ENCODE data around the gene PPIG.
"Not testable (repeated sequence)": the region's sequence is repeated elsewhere in the genome, so short reads cannot be mapped to it uniquely, and the experiment has no call there.

The PPIG gene

DNA sequence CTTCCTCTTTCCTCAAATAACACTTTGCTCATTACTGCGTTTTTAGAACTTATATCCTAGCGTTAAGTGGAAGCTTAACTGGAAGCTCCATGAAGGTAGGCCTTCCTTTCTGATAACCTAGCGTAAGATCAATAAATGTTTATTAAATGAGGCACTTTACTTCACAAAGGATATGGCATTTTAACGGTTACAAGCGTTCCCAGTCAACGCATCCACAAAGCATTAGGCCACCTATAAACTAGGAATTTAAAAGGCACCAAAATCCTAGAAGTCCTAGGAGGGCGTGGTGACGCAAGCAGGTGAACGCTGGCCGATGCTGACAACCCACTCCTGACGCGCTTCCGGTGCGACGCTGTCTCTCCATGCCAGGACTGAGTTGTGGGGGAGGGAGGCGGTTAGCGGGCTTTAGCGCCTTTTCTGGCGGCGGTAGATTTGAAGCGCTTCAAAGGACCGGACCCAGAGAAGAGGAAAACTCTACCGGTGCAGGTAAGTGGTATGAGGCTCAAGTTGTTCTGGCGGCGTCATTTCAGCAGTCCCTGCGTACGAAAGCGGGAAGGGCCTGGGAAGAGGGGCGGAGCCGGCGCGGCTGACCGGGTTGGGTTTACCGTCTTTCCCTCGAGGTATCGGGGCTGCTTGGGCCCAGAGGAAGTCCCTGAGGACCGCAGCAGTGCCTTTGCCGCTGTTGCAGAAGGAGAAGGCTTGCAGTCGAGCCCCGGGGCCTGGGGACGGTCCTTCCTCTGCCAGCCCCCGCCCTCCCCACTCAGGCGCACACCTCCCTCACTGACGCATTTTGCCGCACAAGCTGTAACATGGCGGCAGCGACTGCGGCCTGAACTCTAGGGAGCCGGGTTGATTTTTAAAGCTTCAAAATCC, at the start of gene PPIG:
Gene PPIG, plus strand, starts transcription at position 347 of the 873 bp plus-strand sequence. CDS start 19,691 bp downstream, outside the sequence.
- peak; percentile 83 for DNase-seq

DNA sequence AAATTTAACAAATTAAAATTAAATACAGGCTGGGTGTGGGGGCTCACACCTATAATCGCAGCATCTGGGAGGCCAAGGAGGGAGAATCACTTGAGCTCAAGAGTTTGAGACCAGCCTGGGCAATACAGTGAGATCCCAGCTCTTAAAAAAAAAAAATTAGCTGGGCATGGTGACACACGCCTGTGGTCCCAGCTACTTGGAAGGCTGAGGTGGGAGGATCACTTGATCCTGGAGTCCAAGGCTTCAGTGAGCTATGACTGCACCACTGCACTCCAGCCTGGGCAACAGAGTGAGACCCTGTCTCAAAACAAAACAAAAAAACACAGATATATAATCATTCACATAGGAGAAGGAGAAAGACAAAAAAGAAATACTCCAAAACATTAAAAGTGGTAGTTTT, 44.7 kb upstream of the PPIG start:
- not testable (repeated sequence) for DNase-seq

DNA sequence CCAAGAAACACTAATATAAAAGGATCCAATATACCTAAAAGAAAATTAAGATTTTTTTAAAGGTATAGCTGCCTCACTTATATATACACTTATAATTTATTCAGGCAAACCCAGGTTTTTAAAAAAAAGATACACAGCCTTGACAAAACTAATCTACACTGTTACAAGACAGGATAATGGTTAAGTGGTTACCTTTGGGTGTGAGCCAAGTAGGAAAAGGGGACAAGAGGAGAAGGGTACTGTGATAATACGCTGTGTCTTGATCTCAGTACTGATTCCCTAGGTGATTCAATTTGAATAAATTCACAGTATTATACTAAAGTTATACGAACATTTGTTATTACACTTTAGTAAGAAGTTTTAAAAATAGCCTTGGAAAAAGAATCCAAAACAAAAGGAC, 44.0 kb upstream of the PPIG start:
- no peak for DNase-seq

DNA sequence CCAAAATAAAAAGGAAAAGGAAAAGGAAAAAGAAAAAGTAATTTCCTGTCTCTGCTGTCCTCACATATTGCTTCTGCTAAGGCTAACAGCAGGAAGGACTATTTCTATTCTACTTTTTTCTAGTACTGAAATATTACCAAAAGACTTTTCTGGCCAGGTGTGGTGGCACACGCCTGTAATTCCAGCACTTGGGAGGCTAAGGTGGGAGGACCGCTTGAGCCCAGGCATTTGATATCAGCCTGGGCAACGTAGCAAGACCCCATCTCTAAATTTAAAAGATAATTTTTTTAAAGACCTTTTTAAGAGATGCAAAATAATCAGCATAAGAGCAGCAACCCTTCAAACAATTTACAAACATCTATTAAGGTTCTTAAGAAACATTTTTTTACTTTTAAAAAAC, 41.7 kb upstream of the PPIG start:
- DNase-seq, result no peak

DNA sequence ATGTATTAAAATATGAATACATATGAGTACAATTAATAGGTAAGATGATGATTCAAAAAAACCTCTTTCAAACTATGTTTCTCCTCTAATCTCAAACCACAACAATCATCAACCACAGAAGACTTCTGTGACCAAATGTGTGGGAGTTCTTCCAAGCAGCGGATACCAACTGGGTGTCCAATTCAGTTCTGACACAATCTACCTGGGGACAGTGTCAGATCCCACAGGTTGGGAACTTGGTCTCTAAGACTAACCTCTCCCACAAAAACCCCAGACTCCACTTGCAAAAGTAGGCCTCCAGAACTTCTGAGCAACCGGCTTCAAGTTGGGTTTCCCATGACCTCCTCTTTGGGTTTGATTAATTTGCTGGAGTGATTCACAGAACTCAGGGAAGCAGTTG, 37.4 kb upstream of the PPIG start:
- no peak for DNase-seq

DNA sequence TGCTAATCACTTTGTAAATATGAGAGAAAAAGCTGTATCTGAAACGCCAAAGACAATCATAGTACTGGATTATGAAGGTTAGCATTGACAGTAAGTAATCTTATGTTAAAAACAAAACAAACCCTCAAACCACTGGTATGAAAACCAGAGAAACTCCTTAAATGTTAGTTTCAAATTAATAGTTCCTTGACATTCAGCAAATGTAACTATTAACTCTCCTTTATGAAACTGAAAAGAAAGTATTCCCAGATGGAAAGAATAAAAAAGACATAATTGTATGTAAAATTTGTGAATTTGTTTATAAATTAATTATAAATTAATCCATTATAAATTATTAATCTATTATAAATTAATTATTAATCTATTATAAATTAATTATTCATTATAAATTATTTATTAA, 22.8 kb upstream of the PPIG start:
- no peak for DNase-seq

DNA sequence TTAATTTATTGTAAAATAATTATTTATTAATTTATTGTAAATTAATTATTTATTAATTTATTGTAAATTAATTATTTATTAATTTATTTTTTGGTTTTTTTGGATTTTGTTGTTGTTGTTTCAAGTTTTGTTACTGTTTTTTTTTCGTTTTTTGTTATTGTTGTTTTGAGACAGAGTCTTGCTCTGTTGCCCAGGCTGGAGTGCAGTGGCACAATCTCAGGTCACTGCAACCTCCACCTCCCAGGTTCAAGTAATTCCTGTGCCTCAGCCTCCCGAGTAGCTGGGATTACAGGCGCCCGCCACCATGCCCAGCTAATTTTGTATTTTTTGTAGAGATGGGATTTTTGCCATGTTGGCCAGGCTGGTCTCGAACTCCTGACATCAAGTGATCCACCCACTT, 22.1 kb upstream of the PPIG start:
- not testable (repeated sequence) for DNase-seq

DNA sequence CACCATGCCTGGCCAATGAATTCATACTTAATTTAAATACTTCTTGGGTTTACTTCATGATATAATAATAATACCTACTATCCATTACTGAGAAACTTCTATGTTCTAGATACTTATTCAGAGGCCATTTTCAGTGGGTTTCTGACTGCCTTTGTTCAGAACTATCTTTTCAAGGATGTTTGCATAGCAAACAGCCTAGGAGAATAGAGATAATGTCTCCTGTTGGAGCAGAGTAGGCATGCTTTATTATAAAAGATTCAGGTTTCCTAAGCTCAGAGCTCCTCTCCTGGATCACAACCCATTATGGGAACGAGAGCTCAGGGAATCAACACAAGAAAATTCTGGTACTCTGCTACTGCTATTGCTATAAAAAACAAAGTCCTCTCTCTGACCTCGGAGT, 21.6 kb upstream of the PPIG start:
- no peak for DNase-seq

DNA sequence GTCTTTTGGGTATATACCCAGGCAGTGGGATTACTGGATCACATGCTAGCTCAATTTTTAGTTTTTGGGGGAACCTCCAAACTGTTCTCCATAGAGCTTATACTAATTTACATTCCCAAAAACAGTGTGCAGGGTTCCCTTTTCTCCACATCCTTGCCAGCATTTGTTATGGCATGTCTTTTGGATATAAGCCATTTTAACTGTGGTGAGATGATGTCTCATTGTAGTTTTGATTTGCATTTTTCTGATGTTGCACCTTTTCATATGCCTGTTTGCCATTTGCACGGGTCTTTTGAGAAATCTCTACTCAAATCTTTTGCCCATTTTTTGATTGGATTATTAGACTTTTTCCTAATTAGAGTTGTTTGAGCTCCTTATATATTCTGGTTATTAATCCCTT, 18.5 kb upstream of the PPIG start:
- DNase-seq, result no peak

DNA sequence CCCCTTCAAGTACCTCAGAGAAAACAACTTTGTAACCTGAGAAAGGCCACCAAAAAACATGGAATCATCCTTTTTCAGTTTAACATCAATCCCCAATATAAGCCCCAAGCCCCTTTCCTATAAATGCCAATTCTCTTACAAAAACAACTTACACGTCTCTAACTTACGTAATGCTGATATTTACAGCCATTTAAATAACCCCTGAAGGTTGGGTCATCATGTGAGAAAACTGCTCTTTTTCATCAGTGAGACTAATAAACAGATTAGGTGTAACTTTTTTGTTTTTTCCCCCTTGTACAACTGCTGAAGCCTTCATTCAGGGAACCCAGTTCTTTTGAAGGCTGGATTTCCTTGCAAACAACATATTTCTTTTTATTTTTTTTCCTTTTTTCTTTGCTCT, 14.2 kb upstream of the PPIG start:
- DNase-seq, result no peak

DNA sequence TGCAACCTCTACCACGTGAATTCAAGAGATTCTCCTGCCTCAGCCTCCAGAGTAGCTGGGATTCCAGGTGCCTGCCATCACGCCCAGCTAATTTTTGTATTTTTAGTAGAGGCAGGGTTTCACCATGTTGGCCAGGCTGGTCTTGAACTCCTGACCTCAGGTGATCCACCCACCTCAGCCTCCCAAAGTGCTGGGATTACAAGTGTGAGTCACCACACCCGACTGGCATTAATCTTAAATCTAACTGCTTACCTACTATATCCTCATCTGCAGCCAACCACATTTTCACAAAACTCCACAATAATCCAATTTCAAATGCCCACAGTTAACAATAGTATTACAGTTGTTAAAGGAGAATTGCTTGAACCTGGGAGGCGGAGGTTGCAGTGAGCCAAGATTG, 13.4 kb upstream of the PPIG start:
- DNase-seq, result not testable (repeated sequence)

DNA sequence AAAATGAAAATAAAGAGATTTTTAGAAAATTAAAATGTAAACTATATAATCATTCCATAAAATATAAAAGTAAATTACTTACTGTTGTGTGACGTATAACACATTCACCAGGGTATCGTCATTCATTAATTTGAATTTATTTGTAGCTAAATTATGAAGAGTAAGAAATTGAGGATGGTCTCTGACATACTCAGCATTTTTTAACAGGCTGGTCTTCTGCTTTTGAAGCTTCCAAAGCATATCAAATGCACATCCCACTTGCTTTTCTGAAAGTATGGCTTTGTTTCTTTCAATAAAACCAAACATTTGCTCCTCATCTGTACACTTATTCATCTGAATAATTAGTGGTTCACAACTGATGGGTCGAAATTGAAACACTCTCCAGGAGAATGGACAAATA, 12.6 kb upstream of the PPIG start:
- no peak for DNase-seq

DNA sequence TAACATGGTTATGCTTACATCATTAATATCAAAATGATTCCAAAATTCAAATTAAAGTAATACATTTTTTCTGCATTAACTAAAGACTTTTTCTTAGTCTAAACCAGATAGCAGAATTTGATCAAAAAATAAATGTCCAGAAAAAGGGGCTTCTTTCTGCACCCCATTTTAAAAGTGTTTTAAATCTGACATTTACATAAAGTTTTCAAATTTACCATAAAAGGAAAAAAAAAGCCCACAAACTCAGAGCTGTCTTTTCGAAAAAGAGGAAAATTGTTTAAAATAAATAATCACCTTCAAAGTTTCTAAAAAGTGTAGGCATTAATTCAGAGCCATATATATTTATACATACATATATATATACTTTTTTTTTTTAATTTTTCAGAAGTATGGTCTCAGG, 12.0 kb upstream of the PPIG start:
- no peak for DNase-seq

DNA sequence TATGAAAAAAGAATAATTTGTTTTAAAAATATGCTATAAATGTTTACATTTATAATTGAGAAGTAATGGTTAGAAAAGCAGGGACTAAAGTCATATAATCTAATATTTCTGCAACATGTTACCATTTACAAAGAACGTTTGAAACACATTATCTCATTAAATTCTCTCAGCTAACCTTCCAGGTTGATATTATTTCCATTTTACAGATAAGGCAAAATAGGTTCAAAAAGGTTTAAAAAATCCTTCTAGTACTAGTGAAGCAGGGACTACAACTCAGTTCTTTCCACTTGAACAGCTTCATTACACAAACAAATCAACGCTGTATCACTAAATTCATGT, 11.4 kb upstream of the PPIG start:
- DNase-seq, result no peak

DNA sequence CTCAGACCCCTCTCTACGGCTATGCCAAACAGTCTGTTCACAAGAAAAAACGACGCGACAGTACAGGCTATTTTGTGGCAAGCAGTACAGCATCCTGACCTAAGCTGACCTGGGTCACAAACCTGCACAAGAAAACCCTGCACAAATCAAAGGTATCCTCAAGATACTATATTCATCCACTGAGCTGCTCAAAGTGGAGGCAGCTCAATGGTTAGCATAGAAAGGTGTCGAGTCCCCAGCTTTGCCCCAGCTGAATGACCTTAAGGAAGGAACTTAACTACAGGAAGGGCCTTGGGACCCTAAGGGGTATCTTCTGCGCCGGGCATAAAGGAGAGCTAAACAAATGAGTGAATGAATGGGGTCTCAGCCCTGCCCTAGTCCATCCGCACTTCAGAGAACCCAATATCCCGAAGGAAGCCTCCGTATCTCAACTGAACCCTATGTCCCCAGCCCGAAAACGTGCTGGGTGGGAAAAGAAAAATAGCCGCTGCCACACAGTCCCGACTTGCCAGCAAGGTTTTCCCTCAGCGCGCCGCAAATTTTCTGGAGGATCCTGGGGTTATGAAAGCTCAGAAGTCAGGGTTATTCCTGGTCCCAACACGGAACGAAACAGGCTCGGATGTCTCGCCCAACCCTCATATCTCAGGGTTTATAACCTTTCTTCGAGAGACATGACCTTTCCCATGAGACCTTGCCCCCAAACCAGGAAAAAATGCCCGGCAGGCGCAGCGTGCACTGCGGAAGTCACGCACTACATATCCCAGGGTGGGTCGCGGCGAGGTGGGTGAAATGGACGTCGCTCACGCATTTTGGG, 10.8 kb upstream of the PPIG start, which contains the start of gene FASTKD1:
Gene FASTKD1, minus strand, starts transcription at position 706 of the 814 bp plus-strand sequence. CDS start 1,836 bp downstream, outside the sequence.
- peak; percentile 91 for DNase-seq

DNA sequence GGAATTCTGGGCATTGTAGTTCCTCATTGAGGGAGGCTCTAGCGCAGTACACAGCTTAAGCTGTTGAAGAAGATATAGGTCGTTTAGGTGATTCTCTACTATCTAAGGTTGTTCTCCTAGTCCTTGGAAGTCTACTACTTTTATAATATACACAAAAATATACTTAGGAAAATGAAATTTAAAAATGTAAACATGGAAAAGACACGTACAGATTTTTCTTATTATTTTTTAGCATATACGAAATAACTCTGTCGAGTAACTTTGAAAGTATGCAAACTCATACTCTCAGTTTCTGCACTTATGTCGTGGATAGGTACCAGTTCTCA, 10.2 kb upstream of the PPIG start:
- no peak for DNase-seq

DNA sequence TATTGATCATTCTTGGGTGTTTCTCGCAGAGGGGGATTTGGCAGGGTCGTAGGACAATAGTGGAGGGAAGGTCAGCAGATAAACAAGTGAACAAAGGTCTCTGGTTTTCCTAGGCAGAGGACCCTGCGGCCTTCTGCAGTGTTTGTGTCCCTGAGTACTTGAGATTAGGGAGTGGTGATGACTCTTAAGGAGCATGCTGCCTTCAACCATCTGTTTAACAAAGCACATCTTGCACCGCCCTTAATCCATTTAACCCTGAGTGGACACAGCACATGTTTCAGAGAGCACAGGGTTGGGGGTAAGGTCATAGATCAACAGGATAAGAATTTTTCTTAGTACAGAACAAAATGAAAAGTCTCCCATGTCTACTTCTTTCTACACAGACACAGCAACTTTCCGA, 9.6 kb upstream of the PPIG start:
- not testable (repeated sequence) for DNase-seq

DNA sequence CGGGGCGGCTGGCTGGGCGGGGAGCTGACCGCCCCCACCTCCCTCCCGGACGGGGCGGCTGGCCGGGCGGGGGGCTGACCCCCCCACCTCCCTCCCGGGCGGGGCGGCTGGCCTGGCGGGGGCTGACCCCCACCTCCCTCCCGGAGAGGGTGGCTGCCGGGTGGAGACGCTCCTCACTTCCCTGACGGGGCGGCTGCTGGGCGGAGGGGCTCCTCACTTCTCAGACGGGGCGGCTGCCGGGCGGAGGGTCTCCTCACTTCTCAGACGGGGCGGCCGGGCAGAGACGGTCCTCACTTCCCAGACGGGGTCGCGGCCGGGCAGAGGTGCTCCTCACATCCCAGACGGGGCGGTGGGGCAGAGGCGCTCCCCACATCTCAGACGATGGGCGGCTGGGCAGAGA, 8.9 kb upstream of the PPIG start:
- DNase-seq, result not testable (repeated sequence)

DNA sequence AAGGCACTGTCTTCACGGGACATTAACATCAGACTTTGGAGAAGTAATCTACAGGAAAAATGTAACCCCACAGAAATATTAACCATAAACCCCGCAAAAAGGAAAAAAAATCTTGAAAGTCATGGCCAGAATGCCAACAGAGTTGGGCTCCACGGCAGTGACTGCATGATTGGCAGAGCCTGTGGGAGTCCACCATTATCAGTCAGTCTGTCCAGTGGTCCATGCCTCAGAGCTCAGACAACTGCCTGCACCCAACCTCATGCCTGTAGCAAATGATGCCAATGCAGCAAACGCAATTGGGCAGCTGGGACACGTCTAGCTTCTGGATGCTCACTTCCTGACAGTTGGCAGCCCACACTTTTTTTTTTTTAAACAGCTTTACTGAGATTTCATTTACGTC, 5.1 kb upstream of the PPIG start:
- no peak for DNase-seq

DNA sequence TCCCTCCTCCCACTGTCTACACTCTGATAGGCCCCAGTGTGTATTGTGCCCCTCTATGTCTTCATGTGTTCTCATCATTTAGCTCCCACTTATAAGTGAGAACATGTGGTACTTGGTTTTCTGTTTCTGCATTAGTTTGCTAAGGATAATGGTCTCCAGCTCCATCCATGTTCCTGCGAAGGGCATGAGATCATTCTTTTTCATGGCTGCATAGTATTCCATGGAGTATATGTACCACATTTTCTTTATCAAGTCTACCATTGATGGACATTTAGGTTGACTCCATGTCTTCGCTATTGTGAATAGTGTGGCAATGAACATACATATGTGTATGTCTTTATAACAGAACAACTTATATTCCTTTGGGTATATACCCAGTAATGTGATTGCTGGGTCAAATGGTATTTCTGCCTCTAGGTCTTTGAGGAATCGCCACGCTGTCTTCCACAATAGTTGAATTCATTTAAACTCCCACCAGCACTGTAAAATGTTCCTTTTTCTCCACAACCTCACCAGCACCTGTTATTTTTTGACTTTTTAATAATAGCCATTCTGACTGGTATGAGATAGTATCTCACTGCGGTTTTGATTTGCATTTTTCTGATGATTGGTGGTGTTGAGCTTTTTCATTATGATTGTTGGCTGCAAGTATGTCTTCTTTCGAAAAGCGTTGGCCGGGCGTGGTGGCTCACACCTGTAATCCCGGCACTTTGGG, 1.4 kb upstream of the PPIG start:
- not testable (repeated sequence) for DNase-seq

DNA sequence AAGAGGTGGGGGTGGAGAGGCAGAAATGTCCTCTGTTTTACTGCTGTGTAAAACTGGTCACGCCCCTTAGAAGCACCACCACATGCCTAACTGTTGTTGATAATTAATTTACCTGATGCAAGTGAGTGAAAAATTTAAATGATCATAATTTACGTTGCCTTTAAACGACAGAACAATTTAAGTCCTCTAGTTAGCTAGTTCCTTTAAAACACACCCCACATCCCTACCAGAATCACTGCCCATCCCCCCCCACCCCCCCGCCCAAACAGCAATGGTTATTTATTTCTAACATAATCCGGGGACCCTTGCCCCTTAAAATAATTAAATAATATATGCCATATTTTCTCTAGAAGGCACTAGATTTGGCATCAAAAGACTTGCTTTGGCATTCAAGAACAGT, 633 bp upstream of the PPIG start:
- no peak for DNase-seq

DNA sequence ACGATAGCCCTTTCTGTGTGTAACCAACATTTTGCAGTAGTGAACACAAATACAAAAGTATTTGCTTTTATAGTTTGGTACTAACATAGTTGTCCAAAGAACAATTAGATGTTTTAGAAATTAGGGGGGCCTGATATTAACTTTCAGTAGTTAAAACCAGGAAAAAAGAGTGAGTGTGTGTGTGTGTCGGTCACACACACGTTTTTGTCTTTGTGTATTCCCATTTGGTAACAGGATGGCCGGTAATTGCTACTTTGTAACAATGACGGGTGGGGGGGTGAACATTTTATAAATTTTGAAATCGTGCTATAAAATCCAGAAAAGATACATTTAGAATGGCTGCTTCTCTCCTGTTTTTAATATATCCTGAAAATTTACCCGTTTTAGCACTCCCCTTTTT, 1.5 kb downstream of the PPIG start:
- no peak for DNase-seq

DNA sequence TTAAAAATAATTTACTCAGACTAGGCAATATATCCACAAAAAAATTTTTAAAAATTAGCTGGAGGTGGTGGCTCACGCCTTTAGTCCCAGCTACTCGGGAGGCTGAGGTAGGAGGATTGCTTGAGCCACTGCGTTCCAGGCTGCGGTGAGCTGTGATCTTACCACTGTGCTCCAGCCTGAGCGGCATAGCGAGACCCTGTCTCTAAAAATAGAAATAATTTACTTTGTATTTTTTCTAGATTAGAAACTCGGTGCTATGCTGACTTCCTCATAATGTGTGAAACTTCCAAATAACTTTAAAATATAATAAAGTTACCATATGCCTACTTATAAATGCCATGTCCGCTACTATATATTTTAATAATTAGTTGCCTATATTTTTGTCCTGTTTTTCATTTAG, 6.7 kb downstream of the PPIG start:
- DNase-seq, result no peak

DNA sequence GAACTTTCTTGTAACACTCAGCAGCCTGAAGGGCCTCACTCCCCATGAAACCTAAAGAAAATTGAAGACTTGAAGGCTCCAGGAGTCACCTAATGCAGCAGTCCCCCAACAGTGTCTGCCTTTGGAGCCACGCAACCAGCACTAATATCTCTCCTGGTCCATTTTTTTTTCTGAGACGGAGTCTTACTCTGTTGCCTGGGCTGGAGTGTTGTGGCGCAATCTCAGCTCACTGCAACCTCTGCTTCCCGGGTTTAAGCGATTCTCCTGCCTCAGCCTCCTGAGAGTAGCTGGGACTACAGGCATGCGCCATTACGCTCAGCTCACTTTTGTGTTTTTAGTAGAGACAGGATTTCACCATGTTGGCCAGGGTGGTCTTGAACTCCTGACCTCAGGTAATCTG, 12.4 kb downstream of the PPIG start:
- not testable (repeated sequence) for DNase-seq

Data from kidney glomerular epithelial cell (primary cell).